ENCODE data around the gene BBLN.

BBLN gene

DNA sequence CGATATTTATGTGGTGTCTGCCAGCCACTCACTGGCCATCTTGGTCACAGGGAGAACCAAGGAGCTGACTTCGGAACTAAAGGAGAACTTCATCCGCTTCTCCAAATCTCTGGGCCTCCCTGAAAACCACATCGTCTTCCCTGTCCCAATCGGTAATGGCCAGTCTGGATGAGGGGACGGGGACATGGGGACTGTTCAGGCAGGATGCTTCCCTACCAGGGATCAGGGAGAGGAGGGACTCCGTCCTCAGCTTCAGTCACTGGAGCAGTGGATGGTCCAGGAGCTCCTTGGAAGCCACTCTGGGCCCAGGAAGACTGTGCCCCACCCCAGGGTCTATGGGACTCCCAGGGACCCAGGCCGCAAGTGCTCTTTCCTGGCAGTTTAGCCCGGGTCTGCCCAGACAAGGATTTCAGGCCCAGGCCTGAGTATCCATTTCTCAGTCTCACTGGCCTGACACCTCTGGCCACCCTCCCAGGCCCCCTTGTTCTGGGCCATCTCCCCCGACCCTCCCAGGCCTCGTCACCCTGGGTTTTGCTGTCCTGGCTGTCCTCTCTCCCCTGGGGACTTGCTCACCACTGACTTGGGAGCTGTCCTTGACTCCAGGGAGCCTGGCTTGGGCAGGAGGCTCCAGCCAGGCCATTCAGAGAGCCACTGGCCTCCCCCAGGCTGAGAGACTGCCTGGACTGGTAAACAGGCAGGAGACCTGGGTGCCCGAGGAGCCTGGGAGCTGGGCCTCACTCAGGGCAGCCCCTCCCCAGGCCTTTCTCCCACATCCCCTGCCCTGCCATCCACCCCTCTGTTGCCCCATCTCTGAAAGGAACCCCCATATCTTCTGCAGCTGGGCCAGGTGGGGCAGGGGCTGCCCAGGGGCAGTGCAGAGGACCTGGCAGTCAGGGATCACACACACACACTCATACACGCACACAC lies 7.7 kb upstream of the BBLN start:
- no peak overlapping the region for H3K4me3 ChIP-seq (ENCODE audit: low read depth in 1 of 2, low read length in 1 of 2)
- H3K4me1 ChIP-seq (ENCODE audit: control insufficient read depth in 1 of 2, insufficient read depth in 1 of 2, low read depth in 1 of 2, low read length in 1 of 2): peaks cover 58 to 68% of the 10 kb centered on the region in 2 experiments
- no peaks in the 10 kb centered on the region for H3K27me3 ChIP-seq
- TF ChIP-seq CTCF (IDR thresholded peaks at IDR 0.05): no peak
- no peaks in the 10 kb centered on the region for H3K36me3 ChIP-seq
- peak overlapping the region; percentile 82 for H3K27ac ChIP-seq
- H3K9me3 ChIP-seq: no peaks in the 10 kb centered on the region

- no peak overlapping the region for H3K4me3 ChIP-seq (ENCODE audit: low read depth in 1 of 2, low read length in 1 of 2)
- peaks cover 49 to 63% of the 10 kb centered on the region in 2 experiments for H3K4me1 ChIP-seq (ENCODE audit: control insufficient read depth in 1 of 2, insufficient read depth in 1 of 2, low read depth in 1 of 2, low read length in 1 of 2)
- peak overlapping the region; percentile 82 for H3K27ac ChIP-seq
- no peaks in the 10 kb centered on the region for H3K27me3 ChIP-seq
- TF ChIP-seq CTCF (IDR thresholded peaks at IDR 0.05): no peak
- no peaks in the 10 kb centered on the region for H3K36me3 ChIP-seq
- no peaks in the 10 kb centered on the region for H3K9me3 ChIP-seq
These were observed 6.8 kb upstream of the BBLN start for GRCh38 chr9:128153060-128153946.

DNA sequence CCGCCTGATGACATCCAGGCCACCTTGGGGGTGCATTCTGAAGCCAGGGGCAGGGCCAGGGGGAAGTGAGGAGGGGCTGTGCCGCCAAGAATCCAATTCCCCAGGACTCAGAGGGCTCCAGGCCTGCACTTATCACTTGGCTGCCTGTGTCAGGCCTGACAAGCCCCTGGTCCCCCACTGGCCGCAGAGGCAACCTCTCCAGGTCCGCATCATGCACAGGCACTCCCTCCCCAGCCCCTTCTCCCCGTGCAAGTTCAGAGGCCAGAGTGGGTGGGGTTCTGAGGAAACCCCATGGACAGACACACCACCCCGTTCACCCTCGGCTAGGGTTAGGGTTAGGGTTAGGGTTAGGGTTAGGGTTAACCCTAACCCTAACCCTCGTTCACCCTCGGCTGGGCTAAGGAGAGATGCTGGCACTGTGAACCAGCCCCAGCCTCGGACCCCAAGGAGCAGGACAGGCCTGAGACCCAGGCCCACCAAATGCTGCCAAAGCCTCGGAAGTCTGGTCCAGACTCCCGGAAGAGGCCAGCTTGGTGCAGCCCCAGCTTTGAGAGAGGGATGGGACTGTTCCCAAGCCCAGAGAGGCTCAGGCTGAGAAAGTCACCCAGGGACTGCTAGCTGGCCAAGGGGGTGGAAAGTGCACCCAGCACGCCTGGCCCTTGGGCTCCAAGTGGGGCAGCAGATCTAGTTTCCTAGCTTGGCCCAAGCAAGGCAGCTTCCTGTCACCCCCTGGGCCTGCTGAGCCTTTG lies 5.9 kb upstream of the BBLN start:
- no peaks in the 10 kb centered on the region for H3K9me3 ChIP-seq

DNA sequence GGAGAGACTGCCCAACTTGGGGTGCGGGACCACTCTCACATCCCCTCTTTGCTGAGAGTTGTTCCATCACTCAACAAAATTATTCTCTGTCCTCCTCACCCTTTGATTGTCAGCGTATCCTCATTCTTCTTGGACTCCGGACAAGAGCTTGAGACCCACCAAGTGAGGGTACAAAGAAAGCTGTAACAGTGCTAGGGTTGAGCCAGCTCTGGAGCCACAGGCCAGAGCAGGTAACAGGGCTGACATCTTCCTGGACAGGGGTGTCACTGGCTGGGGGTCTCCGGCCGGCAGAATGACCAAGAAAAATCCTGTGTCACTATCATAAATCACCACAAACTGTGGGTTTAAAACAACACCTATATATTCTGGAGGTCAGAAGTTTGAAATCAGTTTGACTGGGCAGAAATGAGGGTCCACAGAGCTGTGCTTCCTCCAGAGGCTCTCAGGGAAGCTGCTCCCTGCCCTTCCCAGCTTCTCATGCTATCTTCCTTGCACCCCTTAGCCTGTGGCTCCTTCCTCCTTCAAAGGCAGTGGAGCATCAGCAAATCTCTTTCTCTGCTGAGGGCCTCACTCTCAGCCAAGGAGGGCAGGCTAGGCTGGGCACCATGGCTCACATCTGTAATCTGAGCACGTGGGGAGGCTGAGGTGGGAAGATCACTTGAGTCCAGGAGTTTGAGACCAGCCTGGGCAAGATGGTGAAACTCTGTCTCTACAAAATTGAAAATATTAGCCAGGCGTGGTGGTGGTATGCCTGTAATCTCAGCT lies 4.1 kb upstream of the BBLN start:
- H3K4me1 ChIP-seq (ENCODE audit: control insufficient read depth in 1 of 2, insufficient read depth in 1 of 2, low read depth in 1 of 2, low read length in 1 of 2): peaks cover 42 to 58% of the 10 kb centered on the region in 2 experiments
- H3K9me3 ChIP-seq: no peaks in the 10 kb centered on the region
- no peak for TF ChIP-seq CTCF (IDR thresholded peaks at IDR 0.05)
- no peaks in the 10 kb centered on the region for H3K36me3 ChIP-seq
- peak overlapping the region; percentile 96 for H3K27ac ChIP-seq
- no peak overlapping the region for H3K4me3 ChIP-seq (ENCODE audit: low read depth in 1 of 2, low read length in 1 of 2)
- H3K27me3 ChIP-seq: no peaks in the 10 kb centered on the region

More for the DNA sequence above, 5.9 kb upstream of the BBLN start:
- no peak overlapping the region for H3K4me3 ChIP-seq (ENCODE audit: low read depth in 1 of 2, low read length in 1 of 2)
- H3K27me3 ChIP-seq: no peaks in the 10 kb centered on the region
- peaks cover 45 to 63% of the 10 kb centered on the region in 2 experiments for H3K4me1 ChIP-seq (ENCODE audit: control insufficient read depth in 1 of 2, insufficient read depth in 1 of 2, low read depth in 1 of 2, low read length in 1 of 2)
- peak overlapping the region; percentile 82 for H3K27ac ChIP-seq
- TF ChIP-seq CTCF (IDR thresholded peaks at IDR 0.05): no peak
- no peaks in the 10 kb centered on the region for H3K36me3 ChIP-seq

- no peak for TF ChIP-seq CTCF (IDR thresholded peaks at IDR 0.05)
- Histone ChIP-seq H3K4me3 (ENCODE audit: low read depth in 1 of 2, low read length in 1 of 2) (peak overlapping the region; percentile 84 to 93), H3K9me3 (no peaks in the 10 kb centered on the region), H3K36me3 (peaks cover 24% of the 10 kb centered on the region), H3K27me3 (no peaks in the 10 kb centered on the region), H3K4me1 (ENCODE audit: control insufficient read depth in 1 of 2, insufficient read depth in 1 of 2, low read depth in 1 of 2, low read length in 1 of 2) (peaks cover 25 to 34% of the 10 kb centered on the region in 2 experiments), H3K27ac (peak overlapping the region; percentile 96)
These were observed 612 bp upstream of the BBLN start for GRCh38 chr9:128159522-128159783.

All from neutrophil (primary cell).